Right ventricle myocardium superior (tissue), 1 donor: Measurements from ENCODE around the gene NAPB. TPM values are rescaled to one million over a fixed set of nuclear protein-coding genes. Genes with fewer than 3 reads are reported as not detected.

Experiments used
- ATAC-seq: fragments of 200-7000 bp; cut with Tn5 transposase; one replicate; pipeline ENCODE4 v1.9.1; 2020; ENCODE audit warnings: mild to moderate bottlenecking; ENCODE audit not compliant: poor library complexity
- DNase-seq: peaks from one replicate; pipeline ENCODE4 v3.0.0-alpha.2; 2020
- intact Hi-C: fragments of 100-400 bp; cut with DNase I; formaldehyde crosslinking; loops from one replicate; pipeline ENCODE4 v1.11.2; 2022
- total RNA-seq: library from RNA; stranded (reverse); fragmentation: NEBNext Ultra II Directional; extraction: Animal tissue kit (Norgen Biotek cat#: 25700); gene quantifications from one replicate; pipeline ENCODE4 v1.2.1, GENCODE V29; 2021
- donor health status: DM: no; HTN: yes; CAD: no; lungs with severe emphysema.

The NAPB gene
- total RNA-seq, 1 donor from 2014 or later = 4.2 TPM

DNA sequence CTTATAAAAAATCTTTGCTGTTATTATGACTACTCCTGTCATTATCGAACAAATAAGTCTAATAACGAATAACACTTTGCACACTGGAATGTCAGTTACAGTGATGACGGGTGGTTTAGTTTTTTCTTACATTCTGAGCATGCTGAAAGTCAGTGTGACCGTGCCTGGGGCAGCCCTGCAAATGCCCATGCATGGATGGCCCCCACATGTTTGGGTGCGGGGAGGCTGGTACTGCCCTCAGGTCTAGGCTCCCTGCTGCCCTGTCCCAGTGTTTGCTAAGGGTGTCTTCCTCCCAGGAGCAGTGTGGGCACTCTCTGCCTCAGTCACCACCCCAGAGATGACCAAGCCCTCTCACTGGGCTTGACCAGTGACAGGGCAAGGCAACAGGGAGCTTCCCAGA is 21.1 kb upstream of the NAPB start:
- no peak for DNase-seq
- ATAC-seq = no peak
- intact Hi-C loops = loop anchor here (10.0 kb wide), 1 partner anchor 162 kb away; the partner anchor contains the start of gene CST9

GRCh38 chr20:23441850-23442313 is 20.6 kb upstream of the NAPB start:
- DNase-seq (peak; percentile 57), ATAC-seq (peak; percentile 87)
- intact Hi-C loops = loop anchor here (10.0 kb wide), 1 partner anchor 163 kb away; the partner anchor contains the start of gene CST9

- intact Hi-C loops = loop anchor here (10.0 kb wide), 1 partner anchor 165 kb away; the partner anchor contains the start of gene CST9
- DNase-seq (no peak), ATAC-seq (no peak)
These were observed 18.7 kb upstream of the NAPB start for GRCh38 chr20:23440004-23440403.

- DNase-seq (no peak), ATAC-seq (no peak)
- intact Hi-C loops = no loop called here
These were observed 17.4 kb upstream of the NAPB start for GRCh38 chr20:23438661-23439060.

GRCh38 chr20:23437126-23437899 is 16.0 kb upstream of the NAPB start:
- ATAC-seq (no peak), DNase-seq (no peak)
- intact Hi-C loops = no loop called here

- ATAC-seq = peak; percentile 20
- no peak for DNase-seq
- intact Hi-C loops = no loop called here
These were observed 15.4 kb upstream of the NAPB start for GRCh38 chr20:23436681-23437080.

GRCh38 chr20:23435626-23436539 is 14.6 kb upstream of the NAPB start:
- intact Hi-C loops = no loop called here
- DNase-seq (peak; percentile 67), ATAC-seq (peak; percentile 56)

DNA sequence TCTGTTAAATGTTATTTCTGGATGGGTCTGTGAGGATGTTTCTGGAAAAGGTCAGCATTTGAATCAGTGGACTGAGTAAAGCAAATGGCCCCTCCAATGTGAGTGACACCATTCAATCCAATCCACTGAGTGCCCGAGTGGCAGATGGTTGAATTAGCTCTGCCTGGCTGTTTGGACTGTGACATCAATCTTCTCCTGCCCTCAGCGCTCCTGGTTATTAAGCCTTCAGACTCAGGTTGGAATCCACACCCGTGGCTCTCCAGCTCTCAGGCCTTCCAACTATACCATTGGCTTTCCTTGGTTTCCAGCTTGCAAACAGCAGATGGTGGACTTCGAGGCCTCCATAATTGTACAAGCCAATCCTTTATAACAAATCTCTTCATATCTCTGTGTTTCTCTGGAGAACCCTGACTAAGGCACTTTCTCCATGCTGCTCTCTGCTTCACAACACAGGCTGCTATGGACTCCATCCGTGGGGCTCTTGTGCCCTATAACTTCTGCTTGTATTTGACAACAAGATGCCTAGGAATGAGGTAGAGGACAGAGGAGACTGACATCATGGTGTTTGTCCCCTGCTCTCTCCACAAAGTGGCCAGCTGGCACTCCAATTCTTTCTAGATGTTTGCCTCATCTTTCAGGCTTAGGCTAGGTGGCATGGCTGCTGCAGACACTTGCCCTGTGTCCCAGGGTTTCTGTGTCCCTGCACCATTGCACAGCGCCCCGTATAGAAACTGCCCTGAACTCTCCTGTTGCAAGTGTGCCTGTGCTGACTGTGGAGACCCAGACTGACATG is 13.4 kb upstream of the NAPB start:
- DNase-seq (no peak), ATAC-seq (no peak)
- intact Hi-C loops = no loop called here

GRCh38 chr20:23433628-23434027 is 12.3 kb upstream of the NAPB start:
- DNase-seq = no peak
- intact Hi-C loops = no loop called here
- ATAC-seq = no peak

DNA sequence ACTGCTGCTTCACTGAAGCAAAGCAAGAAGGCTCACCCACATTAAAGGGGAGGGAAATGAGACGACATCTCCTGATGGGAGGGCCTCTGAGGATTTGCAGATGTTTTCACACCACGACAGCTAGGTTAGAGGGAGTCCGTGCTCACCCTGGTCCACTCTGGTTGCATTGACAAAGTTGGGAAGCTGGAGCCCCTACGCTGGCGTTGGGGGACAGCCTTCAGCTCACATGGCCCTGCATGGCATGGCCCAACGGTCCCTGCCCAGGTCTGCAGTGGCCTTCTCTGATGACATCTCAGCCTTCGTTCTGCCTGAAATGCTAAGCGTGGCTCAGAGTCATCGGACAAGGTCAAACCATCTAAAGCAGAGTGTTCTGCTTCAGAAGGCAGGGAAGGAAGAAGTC is 3.8 kb upstream of the NAPB start:
- ATAC-seq (no peak), DNase-seq (no peak)

DNA sequence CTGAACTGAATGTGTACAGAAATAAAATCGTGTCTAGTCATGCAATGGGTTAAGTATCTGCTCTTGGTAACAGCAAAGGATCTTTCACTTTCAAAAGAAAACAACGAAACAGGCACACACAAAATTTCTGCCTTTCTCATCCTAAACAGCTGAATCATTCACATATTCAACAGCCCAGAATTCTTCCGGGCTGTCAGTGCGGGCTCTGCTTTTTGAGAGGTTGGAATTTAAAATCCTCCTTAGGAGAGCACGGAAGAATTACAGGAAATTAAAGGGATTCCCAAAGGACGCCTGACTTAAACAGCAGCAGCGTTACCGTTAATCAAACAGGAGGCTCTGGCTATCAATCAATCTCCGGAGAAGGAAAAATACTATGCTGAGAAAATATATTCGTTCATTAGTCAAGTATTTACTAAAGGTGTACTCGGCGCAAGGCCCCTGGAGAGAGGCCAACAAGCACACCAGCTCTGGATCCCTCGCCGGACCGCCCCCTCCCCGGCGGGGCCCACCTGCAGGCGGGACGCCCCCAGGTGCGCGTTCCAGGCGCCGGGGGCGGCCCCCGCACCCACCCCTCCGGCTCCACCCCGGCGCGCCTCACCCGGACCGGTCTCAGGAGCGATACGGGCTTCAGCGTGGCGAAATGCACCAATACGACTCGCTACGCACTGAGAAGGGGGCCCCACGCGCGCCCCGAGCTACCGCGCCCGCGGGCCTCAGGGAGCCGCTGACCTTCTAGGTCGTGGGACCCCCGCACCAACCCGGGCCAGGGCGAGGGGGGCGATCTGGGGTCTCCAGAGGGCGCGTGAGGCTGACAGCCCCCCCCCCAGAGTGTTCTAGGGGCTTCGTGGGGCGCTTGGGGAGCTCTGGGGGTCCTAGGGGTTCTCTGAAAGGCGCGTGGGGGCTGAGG is 1.0 kb downstream of the NAPB start:
- DNase-seq = peak; percentile 57
- intact Hi-C loops = loop anchor here (5.0 kb wide), 1 partner anchor 58 kb away; the partner anchor contains the start of gene GZF1

More for the DNA sequence above, 3.8 kb upstream of the NAPB start:
- intact Hi-C loops = no loop called here

DNA sequence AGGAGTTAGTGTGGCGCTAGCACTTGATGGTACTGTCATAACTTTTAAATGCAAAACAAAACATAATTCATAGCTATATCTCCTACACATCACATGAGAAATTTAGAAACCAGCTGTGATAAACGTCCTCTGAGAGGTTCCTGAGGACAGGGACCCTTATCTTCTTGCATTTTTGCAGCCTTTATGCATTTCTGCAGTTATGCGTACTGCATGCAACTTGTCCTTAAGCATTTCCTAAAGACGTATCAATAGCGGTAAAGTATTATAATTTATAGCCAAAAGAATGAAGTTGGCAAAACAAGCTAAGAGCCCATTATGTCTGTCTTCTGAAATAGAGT is 1.7 kb downstream of the NAPB start:
- intact Hi-C loops = no loop called here
- ATAC-seq (no peak), DNase-seq (no peak)

More for the DNA sequence above, 1.0 kb downstream of the NAPB start:
- peak; percentile 67 for ATAC-seq

DNA sequence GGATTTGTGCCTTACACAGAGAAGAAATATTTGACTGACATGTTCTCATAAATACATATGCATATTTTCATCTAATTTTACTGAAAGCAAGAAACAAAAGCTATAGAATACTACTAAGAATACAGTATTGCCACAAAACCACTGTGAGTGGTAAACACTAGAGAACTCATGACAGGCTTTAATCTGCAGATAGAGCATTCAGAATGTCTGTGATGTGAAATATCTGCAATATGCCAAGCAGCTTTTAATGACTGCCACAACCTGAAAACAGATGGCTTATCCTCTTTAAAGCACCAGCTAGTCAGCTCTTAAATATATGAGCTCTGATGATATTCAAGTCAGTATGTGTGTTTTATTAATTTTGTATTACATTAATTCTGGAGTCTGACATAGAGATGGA is 3.4 kb downstream of the NAPB start:
- intact Hi-C loops = no loop called here
- DNase-seq (no peak), ATAC-seq (no peak)

DNA sequence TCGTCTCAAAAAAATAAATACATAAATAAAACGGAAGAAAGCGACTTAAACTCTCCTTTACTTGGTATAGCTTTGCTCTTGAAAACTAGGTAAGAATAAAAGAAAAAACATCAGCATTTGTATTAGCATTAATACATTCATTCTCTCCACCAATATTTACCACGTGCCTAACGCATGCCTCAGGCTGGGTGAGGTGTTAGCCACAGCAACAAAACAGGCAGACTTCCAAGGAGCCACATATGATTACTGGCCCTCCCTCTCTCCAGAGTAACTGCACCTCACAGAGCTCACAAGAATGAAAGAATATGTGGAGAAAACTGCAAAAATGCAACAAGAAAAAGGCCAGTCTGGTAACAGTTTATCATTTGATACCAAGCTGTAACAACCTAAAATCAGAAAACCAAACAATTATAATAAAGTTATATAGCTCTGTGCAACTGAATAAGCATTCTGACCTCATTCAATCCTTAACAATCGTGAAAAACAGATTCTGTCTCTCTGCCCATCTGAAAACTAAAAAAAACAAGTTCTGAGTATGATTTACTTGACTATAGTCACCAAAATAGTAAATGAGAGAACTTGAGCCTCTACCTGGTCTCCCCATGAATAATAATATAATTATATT is 5.2 kb downstream of the NAPB start:
- ATAC-seq = no peak
- intact Hi-C loops = no loop called here

GRCh38 chr20:23415555-23415954 is 5.7 kb downstream of the NAPB start:
- DNase-seq = no peak
- intact Hi-C loops = no loop called here
- ATAC-seq = no peak

More for the DNA sequence above, 5.2 kb downstream of the NAPB start:
- DNase-seq = no peak

- intact Hi-C loops = no loop called here
- no peak for DNase-seq
- ATAC-seq = no peak
These were observed 6.6 kb downstream of the NAPB start for GRCh38 chr20:23414526-23415188.
